ENCODE measurements around the gene ZNF423.

ZNF423 gene

GRCh38 chr16:49439050-49439449 is 416.9 kb downstream of the ZNF423 start:
- no peak for DNase-seq (ENCODE audit: low spot score)

Small RNAs within 50 kb of the gene (small RNA-seq; reads per million reads assigned to genes)
- gene MRPS21P7: 0 reads per million in 2 experiments
- gene MRPS21P8: 0 reads per million in 2 experiments

Measured in SK-N-DZ (cell line).